HepG2 (cell line): ENCODE results near the gene C20orf141. TPM values are rescaled to one million over a fixed set of nuclear protein-coding genes. Genes with fewer than 3 reads are reported as not detected.

Source experiments
- FOXJ3 ChIP-seq: sonication (generic); formaldehyde crosslinking; IDR thresholded peaks from 2 replicates; pipeline ENCODE4 v1.4.0; 2020; ENCODE audit warnings: missing genetic modification reagents, mild to moderate bottlenecking, borderline replicate concordance
- MBD4 ChIP-seq: IDR thresholded peaks from 2 replicates; pipeline ENCODE4 v1.6.1; 2012; ENCODE audit warnings: low read length, inconsistent platforms, borderline replicate concordance
- NBN ChIP-seq: fragments of 450-650 bp; conservative IDR thresholded peaks from 2 replicates; pipeline ENCODE4 v1.6.1; 2017
- RARG ChIP-seq: sonication (generic); formaldehyde crosslinking; IDR thresholded peaks from 2 replicates; pipeline ENCODE4 v1.4.0; 2020; ENCODE audit warnings: low read depth, mild to moderate bottlenecking, missing genetic modification reagents
- RBM39 ChIP-seq: fragments of 200-400 bp; formaldehyde crosslinking; IDR thresholded peaks from one replicate; pipeline ENCODE4 v1.6.1; 2018; ENCODE audit warnings: antibody characterized with exemption, mild to moderate bottlenecking, low read depth, low read length; ENCODE audit not compliant: poor library complexity, severe bottlenecking
- SOX5 ChIP-seq: IDR thresholded peaks from 2 replicates; pipeline ENCODE4 v1.6.1; 2016; ENCODE audit warnings: borderline replicate concordance
- SP5 ChIP-seq: IDR thresholded peaks from 2 replicates; pipeline ENCODE4 v1.6.1; 2016; ENCODE audit warnings: low read depth, borderline replicate concordance
- TBX2 ChIP-seq: sonication (generic); formaldehyde crosslinking; IDR thresholded peaks from 2 replicates; pipeline ENCODE4 v1.5.0; 2020; ENCODE audit warnings: missing genetic modification reagents, mild to moderate bottlenecking, borderline replicate concordance
- THRA ChIP-seq: sonication (generic); formaldehyde crosslinking; IDR thresholded peaks from 2 replicates; pipeline ENCODE4 v1.4.0; 2020; ENCODE audit warnings: missing genetic modification reagents, borderline replicate concordance
- XRCC5 ChIP-seq: fragments of 200-400 bp; formaldehyde crosslinking; optimal IDR thresholded peaks from 2 replicates; pipeline ENCODE3; 2017; ENCODE audit warnings: mild to moderate bottlenecking, low read length
- ZBTB7A ChIP-seq: sonication (generic); formaldehyde crosslinking; IDR thresholded peaks from 2 replicates; pipeline ENCODE4 v1.8.0; 2022; ENCODE audit warnings: mild to moderate bottlenecking, missing genetic modification reagents
- ZEB1 ChIP-seq: IDR thresholded peaks from 2 replicates; pipeline ENCODE4 v1.6.1; 2012; ENCODE audit warnings: mild to moderate bottlenecking, low read depth, inconsistent platforms; ENCODE audit not compliant: insufficient replicate concordance
- ZNF207 ChIP-seq: fragments of 450-650 bp; IDR thresholded peaks from 2 replicates; pipeline ENCODE4 v1.6.1; 2016; ENCODE audit warnings: antibody characterized with exemption, borderline replicate concordance
- ZNF282 ChIP-seq: fragments of 450-650 bp; IDR thresholded peaks from 2 replicates; pipeline ENCODE4 v1.6.1; 2018; ENCODE audit not compliant: partially characterized antibody
- ZNF367 ChIP-seq: sonication (generic); formaldehyde crosslinking; IDR thresholded peaks from 2 replicates; pipeline ENCODE4 v1.4.0; 2020; ENCODE audit warnings: missing genetic modification reagents, borderline replicate concordance
- ZNF670 ChIP-seq: sonication (generic); formaldehyde crosslinking; IDR thresholded peaks from 2 replicates; pipeline ENCODE4 v1.8.0; 2022; ENCODE audit warnings: mild to moderate bottlenecking, missing genetic modification reagents, borderline replicate concordance
- ZNF83 ChIP-seq: sonication (generic); formaldehyde crosslinking; IDR thresholded peaks from 2 replicates; pipeline ENCODE4 v1.4.0; 2020; ENCODE audit warnings: missing genetic modification reagents, mild to moderate bottlenecking, borderline replicate concordance
- polyA plus RNA-seq, 8 experiments: library from polyadenylated mRNA; depleted of rRNA in 3 of 8; stranded (reverse) in 7 of 8; unstranded in 1 of 8; fragments of >200 nt; fragmentation: Illumina TruSeq in 4 of 8; extraction: Trizol in 4 of 8; gene quantifications; 2 replicates each; pipeline versions ENCODE4 v1.2.1 to v1.2.3, GENCODE V29; 2011 to 2016; ENCODE audit warnings: low read depth in 4 of 8, missing spikeins in 1 of 8, mixed read lengths in 1 of 8; ENCODE audit not compliant: insufficient read depth in 1 of 8
- total RNA-seq, 5 experiments: library from RNA; depleted of rRNA; stranded (reverse); fragments of >200 nt; fragmentation: Illumina TruSeq; extraction: Trizol; gene quantifications; 2 replicates each; pipeline ENCODE4 v1.2.3, GENCODE V29; 2016; ENCODE audit warnings: low read depth in 1 of 5
- TF ChIP-seq, protein P1 (sequence below): sonication (generic); formaldehyde crosslinking; IDR thresholded peaks from 2 replicates; pipeline ENCODE4 v1.5.0; 2020; ENCODE audit warnings: mild to moderate bottlenecking, missing genetic modification reagents
- TF ChIP-seq, protein P2 (sequence below): IDR thresholded peaks from 2 replicates; pipeline ENCODE4 v1.6.1; 2012; ENCODE audit warnings: inconsistent platforms
- TF ChIP-seq, protein P3 (sequence below): sonication (generic); formaldehyde crosslinking; IDR thresholded peaks from 2 replicates; pipeline ENCODE4 v1.8.1; 2023; ENCODE audit warnings: mild to moderate bottlenecking, missing genetic modification reagents
- TF ChIP-seq, protein P4 (sequence below): sonication (generic); formaldehyde crosslinking; IDR thresholded peaks from 2 replicates; pipeline ENCODE4 v1.9.0; 2022; ENCODE audit warnings: low read depth, missing genetic modification reagents

Gene C20orf141
- total and polyA plus RNA-seq, 2 of the 13 experiments (the other 11 are each of a cell fraction or from before 2014, with no cell fraction given) = not detected

DNA sequence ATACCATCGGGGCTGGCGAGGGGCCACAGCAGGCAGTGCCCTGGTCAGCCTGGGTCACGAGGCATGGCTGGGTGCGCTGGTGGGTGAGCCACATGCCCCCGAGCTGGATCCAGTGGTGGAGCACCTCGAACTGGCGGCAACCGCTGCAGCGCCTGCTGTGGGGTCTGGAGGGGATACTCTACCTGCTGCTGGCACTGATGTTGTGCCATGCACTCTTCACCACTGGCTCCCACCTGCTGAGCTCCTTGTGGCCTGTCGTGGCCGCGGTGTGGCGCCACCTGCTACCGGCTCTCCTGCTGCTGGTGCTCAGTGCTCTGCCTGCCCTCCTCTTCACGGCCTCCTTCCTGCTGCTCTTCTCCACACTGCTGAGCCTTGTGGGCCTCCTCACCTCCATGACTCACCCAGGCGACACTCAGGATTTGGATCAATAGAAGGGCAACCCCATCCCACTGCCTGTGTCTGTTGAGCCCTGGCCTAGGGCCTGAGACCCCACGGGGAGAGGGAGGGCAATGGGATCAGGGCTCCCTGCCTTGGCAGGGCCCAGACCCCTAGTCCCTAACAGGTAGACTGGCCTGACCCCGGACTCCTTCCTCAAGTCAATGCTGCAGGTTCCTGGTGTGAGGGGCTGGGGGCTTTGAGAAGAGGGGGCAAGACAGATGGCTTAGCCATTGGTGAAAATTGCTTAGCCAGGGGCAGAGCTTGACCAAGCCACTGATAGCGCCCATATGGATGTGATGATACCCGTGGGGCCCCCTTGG, 2.0 kb downstream of the C20orf141 start (continued):
- TF ChIP-seq, protein P1, sequence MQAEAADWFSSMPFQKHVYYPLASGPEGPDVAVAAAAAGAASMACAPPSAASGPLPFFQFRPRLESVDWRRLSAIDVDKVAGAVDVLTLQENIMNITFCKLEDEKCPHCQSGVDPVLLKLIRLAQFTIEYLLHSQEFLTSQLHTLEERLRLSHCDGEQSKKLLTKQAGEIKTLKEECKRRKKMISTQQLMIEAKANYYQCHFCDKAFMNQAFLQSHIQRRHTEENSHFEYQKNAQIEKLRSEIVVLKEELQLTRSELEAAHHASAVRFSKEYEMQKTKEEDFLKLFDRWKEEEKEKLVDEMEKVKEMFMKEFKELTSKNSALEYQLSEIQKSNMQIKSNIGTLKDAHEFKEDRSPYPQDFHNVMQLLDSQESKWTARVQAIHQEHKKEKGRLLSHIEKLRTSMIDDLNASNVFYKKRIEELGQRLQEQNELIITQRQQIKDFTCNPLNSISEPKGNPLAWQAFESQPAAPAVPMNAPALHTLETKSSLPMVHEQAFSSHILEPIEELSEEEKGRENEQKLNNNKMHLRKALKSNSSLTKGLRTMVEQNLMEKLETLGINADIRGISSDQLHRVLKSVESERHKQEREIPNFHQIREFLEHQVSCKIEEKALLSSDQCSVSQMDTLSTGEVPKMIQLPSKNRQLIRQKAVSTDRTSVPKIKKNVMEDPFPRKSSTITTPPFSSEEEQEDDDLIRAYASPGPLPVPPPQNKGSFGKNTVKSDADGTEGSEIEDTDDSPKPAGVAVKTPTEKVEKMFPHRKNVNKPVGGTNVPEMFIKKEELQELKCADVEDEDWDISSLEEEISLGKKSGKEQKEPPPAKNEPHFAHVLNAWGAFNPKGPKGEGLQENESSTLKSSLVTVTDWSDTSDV (CRISPR knock-in tag) = no peak
- TF ChIP-seq ZNF670 (no peak), NBN (no peak), FOXJ3 (CRISPR knock-in tag) (no peak), XRCC5 (no peak), RARG (no peak), TBX2 (CRISPR knock-in tag) (no peak), THRA (CRISPR knock-in tag) (no peak), MBD4 (no peak), ZEB1 (no peak), SP5 (CRISPR knock-in tag) (no peak), ZNF282 (no peak), ZNF207 (no peak), ZNF83 (CRISPR knock-in tag) (no peak), SOX5 (no peak), ZBTB7A (no peak), RBM39 (no peak), ZNF367 (CRISPR knock-in tag) (no peak)
- TF ChIP-seq, protein P2, sequence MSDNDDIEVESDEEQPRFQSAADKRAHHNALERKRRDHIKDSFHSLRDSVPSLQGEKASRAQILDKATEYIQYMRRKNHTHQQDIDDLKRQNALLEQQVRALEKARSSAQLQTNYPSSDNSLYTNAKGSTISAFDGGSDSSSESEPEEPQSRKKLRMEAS = no peak
- TF ChIP-seq, protein P3, sequence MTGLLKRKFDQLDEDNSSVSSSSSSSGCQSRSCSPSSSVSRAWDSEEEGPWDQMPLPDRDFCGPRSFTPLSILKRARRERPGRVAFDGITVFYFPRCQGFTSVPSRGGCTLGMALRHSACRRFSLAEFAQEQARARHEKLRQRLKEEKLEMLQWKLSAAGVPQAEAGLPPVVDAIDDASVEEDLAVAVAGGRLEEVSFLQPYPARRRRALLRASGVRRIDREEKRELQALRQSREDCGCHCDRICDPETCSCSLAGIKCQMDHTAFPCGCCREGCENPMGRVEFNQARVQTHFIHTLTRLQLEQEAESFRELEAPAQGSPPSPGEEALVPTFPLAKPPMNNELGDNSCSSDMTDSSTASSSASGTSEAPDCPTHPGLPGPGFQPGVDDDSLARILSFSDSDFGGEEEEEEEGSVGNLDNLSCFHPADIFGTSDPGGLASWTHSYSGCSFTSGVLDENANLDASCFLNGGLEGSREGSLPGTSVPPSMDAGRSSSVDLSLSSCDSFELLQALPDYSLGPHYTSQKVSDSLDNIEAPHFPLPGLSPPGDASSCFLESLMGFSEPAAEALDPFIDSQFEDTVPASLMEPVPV (CRISPR knock-in tag) = no peak
- TF ChIP-seq, protein P4, sequence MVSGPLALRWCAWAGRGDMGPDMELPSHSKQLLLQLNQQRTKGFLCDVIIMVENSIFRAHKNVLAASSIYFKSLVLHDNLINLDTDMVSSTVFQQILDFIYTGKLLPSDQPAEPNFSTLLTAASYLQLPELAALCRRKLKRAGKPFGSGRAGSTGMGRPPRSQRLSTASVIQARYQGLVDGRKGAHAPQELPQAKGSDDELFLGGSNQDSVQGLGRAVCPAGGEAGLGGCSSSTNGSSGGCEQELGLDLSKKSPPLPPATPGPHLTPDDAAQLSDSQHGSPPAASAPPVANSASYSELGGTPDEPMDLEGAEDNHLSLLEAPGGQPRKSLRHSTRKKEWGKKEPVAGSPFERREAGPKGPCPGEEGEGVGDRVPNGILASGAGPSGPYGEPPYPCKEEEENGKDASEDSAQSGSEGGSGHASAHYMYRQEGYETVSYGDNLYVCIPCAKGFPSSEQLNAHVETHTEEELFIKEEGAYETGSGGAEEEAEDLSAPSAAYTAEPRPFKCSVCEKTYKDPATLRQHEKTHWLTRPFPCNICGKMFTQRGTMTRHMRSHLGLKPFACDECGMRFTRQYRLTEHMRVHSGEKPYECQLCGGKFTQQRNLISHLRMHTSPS (CRISPR knock-in tag) = 0 out of 2 replicates have a peak, but pooled peaks have one; percentile 11
